Endothelial cell of umbilical vein (primary cell): ENCODE data around the gene ZRSR2.

ENCODE experiments used
- POLR2A ChIP-seq: IDR thresholded peaks from 2 replicates; pipeline ENCODE4 v1.6.1; 2012; ENCODE audit warnings: low read depth, mild to moderate bottlenecking, control low read depth, low read length
- TF ChIP-seq, protein P1 (sequence below), 2 donors: IDR thresholded peaks; 1 replicate in 1 of 2; 2 replicates in 1 of 2; pipeline ENCODE4 v1.5.1; 2011; ENCODE audit warnings: low read length in 2 of 2, mild to moderate bottlenecking in 2 of 2, moderate library complexity in 2 of 2, control low read depth in 1 of 2, inconsistent platforms in 1 of 2, low read depth in 1 of 2; ENCODE audit not compliant: insufficient read depth in 1 of 2; ENCODE audit errors: extremely low read depth in 1 of 2
- TF ChIP-seq, protein P2 (sequence below): IDR thresholded peaks from 2 replicates; pipeline ENCODE4 v1.6.1; 2011; ENCODE audit not compliant: insufficient read depth, insufficient read length

DNA sequence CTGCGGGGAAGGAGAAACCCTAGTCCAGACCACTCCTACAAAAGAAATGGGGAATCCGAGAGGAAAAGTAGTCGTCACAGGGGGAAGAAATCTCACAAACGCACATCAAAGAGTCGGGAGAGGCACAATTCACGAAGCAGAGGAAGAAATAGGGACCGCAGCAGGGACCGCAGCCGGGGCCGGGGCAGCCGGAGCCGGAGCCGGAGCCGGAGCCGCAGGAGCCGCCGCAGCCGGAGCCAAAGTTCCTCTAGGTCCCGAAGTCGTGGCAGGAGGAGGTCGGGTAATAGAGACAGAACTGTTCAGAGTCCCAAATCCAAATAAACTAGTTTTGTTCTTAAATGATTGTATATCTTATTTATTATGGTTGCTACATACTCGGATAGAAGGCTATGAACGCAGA lies 32.6 kb downstream of the ZRSR2 start:
- no peak for TF ChIP-seq POLR2A
- TF ChIP-seq, protein P1, sequence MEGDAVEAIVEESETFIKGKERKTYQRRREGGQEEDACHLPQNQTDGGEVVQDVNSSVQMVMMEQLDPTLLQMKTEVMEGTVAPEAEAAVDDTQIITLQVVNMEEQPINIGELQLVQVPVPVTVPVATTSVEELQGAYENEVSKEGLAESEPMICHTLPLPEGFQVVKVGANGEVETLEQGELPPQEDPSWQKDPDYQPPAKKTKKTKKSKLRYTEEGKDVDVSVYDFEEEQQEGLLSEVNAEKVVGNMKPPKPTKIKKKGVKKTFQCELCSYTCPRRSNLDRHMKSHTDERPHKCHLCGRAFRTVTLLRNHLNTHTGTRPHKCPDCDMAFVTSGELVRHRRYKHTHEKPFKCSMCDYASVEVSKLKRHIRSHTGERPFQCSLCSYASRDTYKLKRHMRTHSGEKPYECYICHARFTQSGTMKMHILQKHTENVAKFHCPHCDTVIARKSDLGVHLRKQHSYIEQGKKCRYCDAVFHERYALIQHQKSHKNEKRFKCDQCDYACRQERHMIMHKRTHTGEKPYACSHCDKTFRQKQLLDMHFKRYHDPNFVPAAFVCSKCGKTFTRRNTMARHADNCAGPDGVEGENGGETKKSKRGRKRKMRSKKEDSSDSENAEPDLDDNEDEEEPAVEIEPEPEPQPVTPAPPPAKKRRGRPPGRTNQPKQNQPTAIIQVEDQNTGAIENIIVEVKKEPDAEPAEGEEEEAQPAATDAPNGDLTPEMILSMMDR (IDR thresholded peaks at IDR 0.05; ENCODE audit: extremely low read depth in 1 of 2, insufficient read depth in 1 of 2, low read depth in 1 of 2, low read length in 2 of 2) = no peak
- TF ChIP-seq, protein P2, sequence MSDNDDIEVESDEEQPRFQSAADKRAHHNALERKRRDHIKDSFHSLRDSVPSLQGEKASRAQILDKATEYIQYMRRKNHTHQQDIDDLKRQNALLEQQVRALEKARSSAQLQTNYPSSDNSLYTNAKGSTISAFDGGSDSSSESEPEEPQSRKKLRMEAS = no peak
